H9 (cell line): ENCODE measurements around the gene RBM12. TPM values are rescaled to one million over a fixed set of nuclear protein-coding genes. Genes with fewer than 3 reads are reported as not detected.
A peak's percentile ranks its signal among the peaks of the same experiment; 100 is the strongest.

ENCODE experiments used
- DNase-seq: peaks from one replicate; pipeline ENCODE4 v3.0.0-alpha.2; 2017
- H2AFZ ChIP-seq: one replicate; pipeline ENCODE4 v1.6.1; 2013; ENCODE audit warnings: mild to moderate bottlenecking, low read length, control low read depth, moderate library complexity
- H2AK5ac ChIP-seq: 2 replicates; pipeline ENCODE4 v1.6.1; 2013; ENCODE audit warnings: low read length, control low read depth, mixed read lengths; ENCODE audit not compliant: insufficient read length
- H2BK120ac ChIP-seq: one replicate; pipeline ENCODE4 v1.6.1; 2013; ENCODE audit warnings: low read depth, mild to moderate bottlenecking, low read length, control low read depth, inconsistent platforms; ENCODE audit not compliant: poor library complexity, severe bottlenecking
- H2BK12ac ChIP-seq: 2 replicates; pipeline ENCODE4 v1.6.1; 2013; ENCODE audit warnings: low read length, control low read depth, mixed read lengths, low read depth; ENCODE audit not compliant: insufficient read length
- H2BK15ac ChIP-seq: 2 replicates; pipeline ENCODE4 v1.6.1; 2013; ENCODE audit warnings: low read depth, low read length, control low read depth
- H2BK20ac ChIP-seq: one replicate; pipeline ENCODE4 v1.6.1; 2013; ENCODE audit warnings: low read depth, mild to moderate bottlenecking, low read length, control low read depth, inconsistent platforms; ENCODE audit not compliant: poor library complexity, severe bottlenecking
- H2BK5ac ChIP-seq: 2 replicates; pipeline ENCODE4 v1.6.1; 2013; ENCODE audit warnings: low read length, control low read depth, mixed read lengths; ENCODE audit not compliant: insufficient read length
- H3K14ac ChIP-seq: 2 replicates; pipeline ENCODE4 v1.6.1; 2013; ENCODE audit warnings: low read length, control low read depth; ENCODE audit not compliant: insufficient read depth
- H3K18ac ChIP-seq: 2 replicates; pipeline ENCODE4 v1.6.1; 2013; ENCODE audit warnings: low read depth, mild to moderate bottlenecking, mixed read lengths, low read length, control low read depth; ENCODE audit not compliant: insufficient read length
- H3K23ac ChIP-seq: 2 replicates; pipeline ENCODE4 v1.6.1; 2013; ENCODE audit warnings: low read length, control low read depth, mixed read lengths, low read depth; ENCODE audit not compliant: insufficient read length
- H3K23me2 ChIP-seq: 2 replicates; pipeline ENCODE4 v1.6.1; 2013; ENCODE audit warnings: low read depth, mild to moderate bottlenecking, mixed read lengths, low read length, control low read depth; ENCODE audit not compliant: insufficient read length, poor library complexity, severe bottlenecking
- H3K27ac ChIP-seq: 2 replicates; pipeline ENCODE4 v1.5.1; 2013; ENCODE audit warnings: low read length, control low read depth, mixed read lengths, low read depth; ENCODE audit not compliant: insufficient read length
- H3K27me3 ChIP-seq: 2 replicates; pipeline ENCODE4 v1.6.1; 2013; ENCODE audit warnings: low read length, control low read depth, inconsistent platforms; ENCODE audit not compliant: insufficient read depth
- H3K4ac ChIP-seq: 2 replicates; pipeline ENCODE4 v1.6.1; 2013; ENCODE audit warnings: low read depth, mild to moderate bottlenecking, control low read depth, inconsistent platforms, low read length, moderate library complexity
- H3K4me1 ChIP-seq: 2 replicates; pipeline ENCODE4 v1.6.1; 2013; ENCODE audit warnings: low read length, control low read depth, inconsistent platforms; ENCODE audit not compliant: insufficient read depth
- H3K4me2 ChIP-seq: 2 replicates; pipeline ENCODE4 v1.6.1; 2013; ENCODE audit warnings: low read length, control low read depth, mixed read lengths; ENCODE audit not compliant: insufficient read length, insufficient read depth
- H3K56ac ChIP-seq: 2 replicates; pipeline ENCODE4 v1.6.1; 2013; ENCODE audit warnings: low read depth, mild to moderate bottlenecking, mixed read lengths, low read length, control low read depth; ENCODE audit not compliant: insufficient read length
- H3K79me1 ChIP-seq: 2 replicates; pipeline ENCODE4 v1.6.1; 2013; ENCODE audit warnings: low read depth, mild to moderate bottlenecking, moderate library complexity, low read length, control low read depth, inconsistent platforms; ENCODE audit not compliant: insufficient read depth, poor library complexity, severe bottlenecking
- H3K79me2 ChIP-seq: 2 replicates; pipeline ENCODE4 v1.6.1; 2013; ENCODE audit warnings: low read length, control low read depth, inconsistent platforms; ENCODE audit not compliant: insufficient read depth
- H3K9ac ChIP-seq: 2 replicates; pipeline ENCODE4 v1.6.1; 2013; ENCODE audit warnings: low read length, control low read depth, mixed read lengths; ENCODE audit not compliant: insufficient read length; ENCODE audit errors: extremely low read depth
- H3K9me3 ChIP-seq: one replicate; pipeline ENCODE4 v1.6.1; 2013; ENCODE audit warnings: low read depth, low read length, inconsistent platforms; ENCODE audit not compliant: control insufficient read depth
- H3T11ph ChIP-seq: one replicate; pipeline ENCODE4 v1.6.1; 2013; ENCODE audit warnings: mild to moderate bottlenecking, low read length, control low read depth, inconsistent platforms
- H4K20me1 ChIP-seq: one replicate; pipeline ENCODE4 v1.6.1; 2013; ENCODE audit not compliant: control insufficient read depth, insufficient read length, insufficient read depth
- H4K5ac ChIP-seq: 2 replicates; pipeline ENCODE4 v1.6.1; 2013; ENCODE audit warnings: low read depth, mild to moderate bottlenecking, mixed read lengths, low read length, control low read depth; ENCODE audit not compliant: insufficient read length
- H4K8ac ChIP-seq: replicated peaks from 2 replicates; pipeline ENCODE4 v1.6.1; 2013; ENCODE audit warnings: low read length, control low read depth, mixed read lengths, low read depth; ENCODE audit not compliant: insufficient read length
- H4K91ac ChIP-seq: 2 replicates; pipeline ENCODE4 v1.6.1; 2013; ENCODE audit warnings: low read depth, mild to moderate bottlenecking, moderate library complexity, mixed read lengths, low read length, control low read depth; ENCODE audit not compliant: insufficient read length
- H3K27ac Mint-ChIP-seq, 3 experiments: 2 replicates in 2 of 3; 3 replicates in 1 of 3; pipeline ENCODE4 v1.8.0; 2020 to 2021; ENCODE audit warnings: mixed read lengths in 3 of 3, mild to moderate bottlenecking in 1 of 3, moderate library complexity in 1 of 3
- H3K27me3 Mint-ChIP-seq: 2 replicates; pipeline ENCODE4 v1.8.0; 2021; ENCODE audit warnings: low read depth, mild to moderate bottlenecking, moderate library complexity, mixed read lengths
- H3K36me3 Mint-ChIP-seq, 3 experiments: 2 replicates in 2 of 3; 3 replicates in 1 of 3; pipeline ENCODE4 v1.8.0; 2020 to 2021; ENCODE audit warnings: low read depth in 3 of 3, mixed read lengths in 3 of 3; ENCODE audit not compliant: insufficient read depth in 1 of 3
- H3K4me1 Mint-ChIP-seq, 2 experiments: 2 replicates each; pipeline ENCODE4 v1.8.0; 2020; ENCODE audit warnings: mixed read lengths in 2 of 2
- H3K4me3 Mint-ChIP-seq, 2 experiments: 2 replicates in 1 of 2; 3 replicates in 1 of 2; pipeline ENCODE4 v1.8.0; 2020 to 2021; ENCODE audit warnings: mild to moderate bottlenecking in 2 of 2, mixed read lengths in 2 of 2, moderate library complexity in 1 of 2
- H3K9me3 Mint-ChIP-seq, 2 experiments: 2 replicates in 1 of 2; 3 replicates in 1 of 2; pipeline ENCODE4 v1.8.0; 2020; ENCODE audit warnings: mild to moderate bottlenecking in 2 of 2, mixed read lengths in 2 of 2, moderate library complexity in 1 of 2
- WGBS: extraction: QIAGEN DNeasy Blood & Tissue Kit; methylation state at CpG from one replicate; pipeline ENCODE4 v1.1.7; 2013; ENCODE audit warnings: missing lambda C conversion rate, low lambda C conversion rate, mixed read lengths; ENCODE audit not compliant: insufficient read length; ENCODE audit errors: extremely low coverage; 5-methylcytosine and 5-hydroxymethylcytosine counted together
- total RNA-seq: library from RNA; stranded (reverse); gene quantifications from 2 replicates; pipeline ENCODE4 v1.2.1, GENCODE V29; 2021
- TF ChIP-seq, protein P1 (sequence below): fragments of 200-600 bp; sonication (generic); conservative IDR thresholded peaks from 3 replicates; pipeline ENCODE4 v1.8.0; 2021; ENCODE audit warnings: antibody characterized with exemption, mild to moderate bottlenecking

The RBM12 gene
- total RNA-seq, 1 experiment from 2014 or later, result 260 TPM

DNA sequence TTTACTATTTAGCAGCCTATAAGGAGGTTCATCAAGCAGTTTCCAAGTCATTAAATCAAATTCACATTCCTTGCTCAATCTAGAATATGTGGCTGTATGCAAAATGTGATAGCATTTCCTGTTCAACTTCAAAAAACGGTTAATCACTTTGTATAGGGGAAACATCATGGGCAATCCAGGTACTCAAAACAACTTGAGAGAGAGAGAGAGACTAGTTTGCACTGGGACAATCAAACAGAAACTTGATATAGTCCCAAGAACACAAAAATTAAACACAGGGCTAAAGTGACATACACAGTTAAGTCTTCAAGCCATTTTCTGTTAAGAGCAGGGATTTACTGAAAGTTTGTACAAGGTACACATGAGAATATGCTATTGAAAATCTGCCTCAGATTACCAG lies 7.4 kb downstream of the RBM12 start:
- Histone ChIP-seq H3K23ac (no peak overlapping the region), H3K56ac (no peak overlapping the region), H3K4ac (no peak overlapping the region), H3K79me1 (peaks cover 5% of the 10 kb centered on the region), H2AFZ (no peak overlapping the region), H3T11ph (no peak overlapping the region), H3K27me3 (no peaks in the 10 kb centered on the region), H3K4me1 (no peaks in the 10 kb centered on the region), H4K91ac (no peak overlapping the region), H3K23me2 (no peaks in the 10 kb centered on the region), H3K27ac (no peak overlapping the region), H2BK120ac (no peak overlapping the region), H4K5ac (no peak overlapping the region), H3K18ac (no peak overlapping the region), H2BK20ac (no peak overlapping the region), H3K9ac (no peak overlapping the region), H2BK15ac (no peak overlapping the region), H4K20me1 (peaks cover 4% of the 10 kb centered on the region), H3K79me2 (peaks cover 75% of the 10 kb centered on the region), H3K14ac (no peak overlapping the region), H2BK5ac (no peak overlapping the region), H3K9me3 (no peaks in the 10 kb centered on the region), H2AK5ac (no peak overlapping the region), H4K8ac (no peak overlapping the region), H2BK12ac (no peak overlapping the region), H3K4me2 (no peak overlapping the region)
- peaks cover 28 to 35% of the 10 kb centered on the region in 2 experiments for H3K4me1 Mint-ChIP-seq
- DNase-seq, result no peak
- peaks cover 2 to 10% (median 8%) of the 10 kb centered on the region in 3 experiments; a peak in 5 of 7 replicates for H3K36me3 Mint-ChIP-seq
- H3K27me3 Mint-ChIP-seq, result no peaks in the 10 kb centered on the region
- TF ChIP-seq, protein P1, sequence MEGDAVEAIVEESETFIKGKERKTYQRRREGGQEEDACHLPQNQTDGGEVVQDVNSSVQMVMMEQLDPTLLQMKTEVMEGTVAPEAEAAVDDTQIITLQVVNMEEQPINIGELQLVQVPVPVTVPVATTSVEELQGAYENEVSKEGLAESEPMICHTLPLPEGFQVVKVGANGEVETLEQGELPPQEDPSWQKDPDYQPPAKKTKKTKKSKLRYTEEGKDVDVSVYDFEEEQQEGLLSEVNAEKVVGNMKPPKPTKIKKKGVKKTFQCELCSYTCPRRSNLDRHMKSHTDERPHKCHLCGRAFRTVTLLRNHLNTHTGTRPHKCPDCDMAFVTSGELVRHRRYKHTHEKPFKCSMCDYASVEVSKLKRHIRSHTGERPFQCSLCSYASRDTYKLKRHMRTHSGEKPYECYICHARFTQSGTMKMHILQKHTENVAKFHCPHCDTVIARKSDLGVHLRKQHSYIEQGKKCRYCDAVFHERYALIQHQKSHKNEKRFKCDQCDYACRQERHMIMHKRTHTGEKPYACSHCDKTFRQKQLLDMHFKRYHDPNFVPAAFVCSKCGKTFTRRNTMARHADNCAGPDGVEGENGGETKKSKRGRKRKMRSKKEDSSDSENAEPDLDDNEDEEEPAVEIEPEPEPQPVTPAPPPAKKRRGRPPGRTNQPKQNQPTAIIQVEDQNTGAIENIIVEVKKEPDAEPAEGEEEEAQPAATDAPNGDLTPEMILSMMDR, result no peak
- no peaks in the 10 kb centered on the region for H3K9me3 Mint-ChIP-seq
- H3K4me3 Mint-ChIP-seq, result no peak overlapping the region
- no CpG with 5 or more reads among the region's 1 CpG for WGBS
- H3K27ac Mint-ChIP-seq, result peak overlapping the region in 1 of 3 experiments; percentile 55; a peak in 1 of 7 replicates
